ENCODE results near the gene TNK2.

DNA sequence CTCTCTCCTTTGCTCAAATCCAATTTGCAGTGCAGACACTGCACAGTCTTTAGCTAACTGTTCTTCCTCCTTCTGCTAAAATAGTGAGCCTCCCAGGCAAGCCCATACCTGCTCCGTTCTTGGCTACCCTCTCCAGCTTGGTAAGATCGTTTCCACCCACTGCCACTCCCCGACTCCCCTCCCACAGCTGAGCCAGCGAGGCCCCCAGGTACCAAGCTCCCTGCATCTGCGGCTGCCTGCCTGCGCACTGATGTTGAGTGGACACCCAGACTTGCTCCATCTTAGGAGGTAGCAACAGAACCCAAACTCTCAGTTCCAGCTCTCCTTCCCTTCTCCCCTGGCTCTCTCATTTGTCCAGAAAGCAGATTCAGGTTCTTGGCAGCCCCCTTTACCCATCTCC lies 7.9 kb upstream of the TNK2 start:
- TF ChIP-seq CTCF (IDR thresholded peaks at IDR 0.05) (no peak), POLR2A (IDR thresholded peaks at IDR 0.05) (no peak)

All from esophagus squamous epithelium (tissue), 4 donors.